Hippocampal formation (tissue), 2 donors: Measurements from ENCODE around the gene RAB8B.
"Not testable (repeated sequence)": the region's sequence is repeated elsewhere in the genome, so short reads cannot be mapped to it uniquely, and the experiment has no call there.

Experiments used
- DNase-seq, 2 donors: peaks; one replicate each; lab custom pipeline; 2025; lab: John Stamatoyannopoulos, UW

Gene RAB8B

DNA sequence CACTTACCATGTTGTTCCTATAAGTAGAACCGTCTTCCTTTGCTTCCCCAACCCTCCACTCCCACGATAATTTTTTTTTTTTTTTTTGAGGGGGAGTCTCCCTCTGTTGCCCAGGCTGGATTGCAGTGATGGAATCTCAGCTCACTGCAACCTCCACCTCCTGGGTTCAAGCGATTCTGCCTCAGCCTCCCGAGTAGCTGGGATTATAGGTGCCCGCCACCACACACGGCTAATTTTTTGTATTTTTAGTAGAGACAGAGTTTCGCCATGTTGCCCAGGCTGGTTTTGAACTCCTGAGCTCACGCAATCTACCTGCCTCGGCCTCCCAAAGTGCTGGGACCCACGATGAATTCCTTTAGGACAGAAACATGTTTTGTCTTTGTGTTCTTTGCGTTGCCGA is 19.4 kb downstream of the RAB8B start:
- DNase-seq: not testable (repeated sequence)

DNA sequence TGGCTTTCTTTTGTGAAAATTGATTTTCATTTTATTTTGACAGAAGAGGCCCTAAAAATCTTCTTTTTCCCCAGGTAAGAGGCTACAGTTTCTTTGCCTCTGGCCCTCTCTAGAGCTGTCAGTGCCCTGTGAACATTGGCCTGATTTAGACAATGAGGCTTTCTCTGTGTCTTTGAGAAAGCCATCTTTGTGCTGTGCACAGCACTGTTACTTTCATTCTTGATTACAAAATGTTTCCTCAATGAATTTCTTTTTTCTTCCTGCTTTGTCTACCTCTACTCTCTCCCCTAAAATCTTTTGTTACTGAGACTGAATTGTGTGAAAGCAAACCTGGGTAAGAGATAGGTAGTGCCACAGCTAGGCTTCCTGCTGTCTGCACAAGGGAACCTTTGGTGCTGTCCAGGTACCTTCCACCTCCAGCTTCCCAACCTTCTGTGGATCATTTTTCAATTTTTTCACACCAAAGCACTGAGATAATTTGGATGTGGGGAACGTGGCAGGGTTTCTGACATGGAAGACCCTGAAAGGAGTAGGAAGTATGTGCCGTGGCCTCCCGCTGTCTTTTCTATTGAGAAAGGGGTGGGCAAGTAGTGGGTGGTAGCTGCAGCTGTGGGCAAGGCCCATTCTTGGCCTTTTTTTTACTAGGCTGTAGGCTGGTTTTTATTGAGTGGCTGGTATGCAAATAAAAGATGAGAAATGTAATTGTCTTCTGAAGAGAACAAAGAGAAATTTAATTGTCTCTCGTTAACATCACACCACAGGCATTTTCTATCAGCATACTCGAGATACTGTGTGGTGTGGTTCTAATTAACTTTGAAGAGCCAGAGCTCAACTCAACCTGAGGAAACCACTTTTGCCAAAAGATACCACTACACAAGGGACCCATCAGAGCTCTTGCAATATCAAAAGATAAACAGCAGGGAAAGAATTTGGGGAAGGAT is 21.0 kb downstream of the RAB8B start:
- peak; percentile 29 to 82 for DNase-seq

DNA sequence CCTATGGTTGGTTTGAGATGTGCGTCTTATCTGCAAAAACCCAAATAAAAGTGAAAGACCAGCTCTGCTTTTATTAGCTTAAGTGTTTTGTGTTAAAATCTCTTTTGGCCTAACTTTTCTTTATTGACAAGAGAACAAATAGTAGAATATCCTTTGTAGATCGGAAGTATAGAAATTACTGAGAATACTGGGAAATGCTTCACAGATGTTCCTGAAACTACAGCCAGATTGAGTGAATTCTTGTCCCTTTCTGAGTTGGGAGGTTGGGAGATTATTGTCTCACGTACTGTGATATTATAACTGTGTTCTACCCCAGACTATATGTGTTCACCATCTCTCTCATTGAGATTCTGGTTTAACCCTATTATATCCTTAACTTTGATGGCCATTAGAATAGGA is 21.7 kb downstream of the RAB8B start:
- no peak for DNase-seq

DNA sequence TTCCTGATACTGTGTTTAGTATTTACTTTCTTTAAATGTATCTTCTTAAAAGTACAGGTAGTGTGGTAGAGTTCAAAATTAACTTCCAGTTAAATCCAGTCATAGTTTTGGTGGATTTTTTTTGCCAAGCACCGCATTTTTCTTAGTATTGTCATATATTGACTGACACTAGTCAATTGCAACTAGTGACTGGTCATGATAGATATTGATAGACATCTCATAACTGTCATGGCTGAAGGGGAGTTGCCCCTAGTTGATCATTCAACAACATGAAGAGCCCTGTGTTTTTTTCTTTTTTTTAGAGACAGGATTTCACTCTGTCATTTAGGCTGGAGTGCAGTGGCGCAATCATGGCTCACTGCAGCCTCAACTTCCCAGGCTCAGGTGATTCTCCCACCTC is 22.1 kb downstream of the RAB8B start:
- no peak for DNase-seq

DNA sequence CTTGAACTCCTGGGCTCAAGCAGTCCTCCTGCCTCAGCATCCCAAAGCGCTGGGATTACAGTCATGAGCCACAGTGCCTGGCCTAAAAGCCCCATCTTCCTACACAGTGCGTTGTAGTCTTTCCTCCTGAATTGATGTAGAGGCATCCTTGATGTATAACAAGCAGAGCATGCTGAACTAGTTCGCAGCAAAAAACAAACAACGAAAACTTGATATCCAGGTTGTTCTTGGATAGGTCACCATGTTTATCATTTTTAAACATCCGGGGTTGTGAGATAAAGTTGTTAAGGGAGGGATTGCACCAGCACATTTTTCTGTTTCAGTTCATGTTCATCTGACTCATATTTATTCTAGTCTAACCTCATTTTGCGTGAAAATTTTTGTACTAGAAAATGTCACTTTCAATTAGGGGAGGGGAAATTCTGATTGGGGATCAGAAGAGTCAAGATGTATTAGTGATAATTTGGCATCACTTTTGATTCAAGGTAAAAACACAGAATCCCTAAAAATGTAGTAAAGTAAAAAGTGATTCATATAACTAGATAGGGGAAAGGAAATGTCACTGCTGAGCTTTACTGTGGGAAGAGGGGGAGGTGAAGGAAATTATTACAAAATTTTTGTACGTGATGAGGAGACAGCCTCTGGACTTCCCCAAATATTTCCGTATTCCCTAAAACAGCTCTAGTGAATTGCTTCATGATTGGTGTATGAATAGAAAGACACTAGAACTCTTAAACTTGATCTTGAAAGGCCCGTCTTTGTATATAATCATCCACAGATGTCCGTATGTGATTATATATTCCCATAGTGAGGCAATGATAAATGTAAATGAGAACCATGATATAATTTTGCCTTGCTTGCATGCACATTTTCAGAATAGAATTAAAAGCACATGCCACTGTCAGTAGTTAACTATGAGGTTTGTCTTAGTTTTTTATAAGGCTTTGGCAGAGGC is 22.9 kb downstream of the RAB8B start:
- no peak for DNase-seq

DNA sequence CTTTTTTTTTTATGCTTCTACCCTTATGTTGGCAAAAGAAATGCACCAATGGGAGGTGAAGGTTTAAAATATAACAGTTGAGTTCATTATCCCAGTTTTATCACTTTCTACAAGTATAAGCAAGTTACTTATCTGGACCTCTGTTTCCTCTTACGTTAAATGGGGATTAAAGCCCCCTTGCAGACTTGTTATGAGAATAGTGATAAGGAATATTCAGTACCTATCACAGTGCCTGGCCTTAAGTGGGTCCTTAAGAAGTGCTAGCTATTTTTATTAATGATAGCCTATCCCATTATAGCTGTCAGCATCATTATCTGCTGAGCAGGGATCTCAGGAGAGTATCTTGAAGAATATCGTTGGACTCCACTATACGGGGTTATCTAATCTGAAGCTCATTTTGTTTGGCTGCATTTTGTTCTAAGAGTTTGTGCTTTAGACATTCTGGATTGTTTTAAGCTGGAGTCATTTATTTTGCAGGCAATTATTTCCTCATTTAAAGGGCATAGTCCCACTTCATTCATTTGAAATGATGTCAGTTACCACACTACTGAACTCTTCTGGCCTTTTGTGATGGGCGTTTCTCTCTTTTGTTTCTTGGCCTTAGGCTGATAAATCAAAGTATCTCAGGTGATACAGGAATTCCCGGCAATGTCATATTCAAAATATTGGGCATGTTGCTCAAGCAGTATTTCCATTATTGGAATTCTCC is 28.8 kb downstream of the RAB8B start:
- no peak for DNase-seq

DNA sequence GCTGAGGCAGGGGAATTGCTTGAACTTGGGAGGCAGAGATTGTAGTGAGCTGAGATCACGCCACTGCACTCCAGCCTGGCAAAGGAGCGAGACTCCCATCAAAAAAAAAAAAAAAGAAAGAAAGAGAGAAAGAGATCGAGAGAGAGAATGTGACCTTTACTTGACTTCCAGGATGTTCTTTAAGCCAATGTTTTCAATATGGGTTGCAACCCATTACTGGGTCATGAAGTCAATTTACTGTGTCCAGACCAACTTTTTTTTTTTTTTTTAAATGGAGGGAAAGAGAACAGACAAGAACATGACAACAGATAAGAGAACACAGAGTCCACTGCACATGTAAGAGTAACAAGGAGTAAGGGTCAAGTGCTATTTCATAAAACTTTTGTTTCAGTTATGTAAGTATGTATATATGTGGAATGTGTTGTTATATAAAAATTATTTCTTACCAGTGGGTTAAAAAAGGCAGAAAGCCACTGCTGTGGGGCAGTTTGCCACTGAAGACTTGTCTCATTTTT is 29.8 kb downstream of the RAB8B start:
- no peak for DNase-seq

DNA sequence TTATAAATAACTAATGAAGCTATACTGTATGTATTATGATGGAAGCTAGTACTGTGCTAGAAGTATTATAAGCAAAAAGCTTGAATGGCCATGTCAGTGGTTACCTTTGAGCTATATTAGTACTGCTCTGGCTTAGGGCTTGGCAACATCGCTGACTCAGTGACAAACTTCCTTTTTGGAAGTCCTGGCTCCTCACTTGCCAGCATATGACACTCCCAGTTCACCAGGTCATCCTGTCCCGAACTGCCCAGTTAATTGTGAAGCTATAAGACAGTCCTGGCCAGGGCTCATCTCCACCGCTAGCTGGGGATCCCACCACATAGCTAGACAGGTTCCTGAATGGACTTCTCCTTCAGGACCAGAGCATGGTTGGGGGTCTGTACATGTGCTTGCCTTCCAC is 31.9 kb downstream of the RAB8B start:
- DNase-seq: no peak

DNA sequence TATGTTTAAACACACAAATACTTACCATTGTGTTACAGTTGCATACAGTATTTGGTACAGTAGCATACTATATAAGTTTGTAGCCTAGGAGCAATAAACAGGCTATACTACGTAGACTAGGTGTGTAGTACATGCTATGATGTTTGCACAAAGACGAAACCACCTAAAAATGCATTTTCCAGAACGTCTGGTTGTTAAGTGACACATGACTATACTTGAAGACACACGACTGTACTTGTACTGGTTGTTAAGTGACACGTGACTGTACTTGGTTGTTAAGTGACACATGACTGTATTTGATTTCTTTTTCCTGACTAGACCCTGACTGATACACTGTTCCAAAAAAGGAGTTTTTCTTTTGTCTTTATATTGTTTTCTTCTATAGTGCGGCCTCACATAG is 34.1 kb downstream of the RAB8B start:
- no peak for DNase-seq

DNA sequence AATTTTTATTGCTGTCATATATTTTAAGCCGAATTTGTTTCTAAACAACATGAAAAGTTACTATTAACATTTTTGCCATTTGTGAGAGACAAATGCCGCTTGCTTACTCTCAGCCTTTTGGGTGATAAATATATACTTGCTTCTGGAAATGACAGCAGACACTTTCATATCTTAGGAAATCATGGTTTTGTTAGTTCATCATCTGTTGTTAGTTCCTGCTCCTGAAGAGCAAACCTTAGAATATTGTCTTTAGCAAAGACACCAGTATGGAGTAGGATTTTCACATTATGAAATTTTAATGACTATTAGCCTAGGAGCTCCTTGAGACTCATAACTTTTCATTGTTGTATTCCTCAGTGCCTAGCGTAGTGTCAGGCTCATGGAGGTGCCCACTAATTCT is 36.0 kb downstream of the RAB8B start:
- no peak for DNase-seq

DNA sequence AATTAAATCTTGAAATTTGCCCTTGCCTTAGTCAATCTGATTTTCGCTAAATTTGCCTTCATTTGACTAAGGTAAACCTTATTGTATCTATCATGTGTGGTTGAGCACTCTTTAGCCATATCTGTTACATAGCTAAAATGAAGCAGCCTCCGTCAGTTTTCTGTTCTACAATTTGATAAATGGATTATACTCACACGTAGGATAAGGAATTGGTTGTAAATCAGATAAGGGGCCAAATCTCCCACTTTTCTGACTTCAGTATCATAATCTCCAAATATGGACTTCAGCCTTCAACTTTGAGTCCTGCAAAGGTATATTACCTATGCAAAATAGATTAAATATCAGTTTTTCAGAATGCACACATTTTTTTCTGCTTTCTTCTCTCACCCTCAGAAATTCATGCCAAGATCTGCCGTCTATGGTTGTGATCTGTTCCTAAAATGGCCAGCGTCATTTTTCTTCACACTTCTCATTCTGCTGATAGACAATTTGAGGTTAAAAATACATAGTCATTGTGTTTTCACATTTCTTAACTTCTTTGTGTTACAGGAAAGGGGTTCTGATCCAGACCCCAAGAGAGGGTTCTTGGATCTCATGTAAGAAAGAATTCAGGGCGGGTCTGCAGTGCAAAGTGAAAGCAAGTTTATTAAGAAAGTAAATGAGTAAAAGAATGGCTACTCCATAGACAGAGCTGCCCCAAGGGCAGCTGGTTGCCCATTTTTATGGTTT is 36.9 kb downstream of the RAB8B start:
- no peak for DNase-seq

DNA sequence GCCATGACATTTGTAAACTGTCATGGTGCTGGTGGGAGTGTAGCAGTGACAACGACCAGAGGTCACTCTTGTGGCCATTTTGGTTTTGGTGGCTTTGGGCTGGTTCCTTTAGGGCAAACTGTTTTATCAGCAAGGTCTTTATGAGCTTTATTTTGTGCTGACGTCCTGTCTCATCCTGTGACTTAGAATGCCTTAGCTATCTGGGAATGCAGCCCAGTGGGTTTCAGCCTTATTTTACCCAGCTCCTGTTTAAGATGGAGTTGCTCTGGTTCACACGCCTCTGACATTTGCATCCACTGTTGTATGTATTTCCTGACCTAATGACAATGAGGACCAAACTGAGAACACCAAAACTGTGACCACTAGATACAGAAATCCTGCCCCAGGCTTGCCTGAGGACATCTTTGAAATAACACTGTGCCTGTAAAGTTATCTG is 37.6 kb downstream of the RAB8B start:
- no peak for DNase-seq

DNA sequence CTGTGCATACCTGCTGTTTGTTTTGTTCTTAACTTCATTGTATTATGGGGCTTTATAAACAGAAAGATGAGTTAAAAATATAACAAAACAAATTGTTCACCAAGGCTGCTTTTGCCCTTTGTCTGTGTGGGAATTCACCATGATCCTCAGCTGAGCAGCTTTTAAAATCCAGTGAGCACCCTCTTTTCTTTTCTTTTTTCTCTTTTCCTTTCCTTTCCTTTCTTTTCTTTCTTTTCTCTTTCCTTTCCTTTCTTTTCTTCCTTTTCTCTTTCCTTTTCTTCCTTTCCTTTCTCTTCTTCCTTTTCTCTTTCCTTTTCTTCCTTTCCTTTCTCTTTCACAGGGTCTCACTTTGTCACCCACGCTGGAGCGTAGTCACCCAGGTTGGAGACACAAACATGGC is 38.3 kb downstream of the RAB8B start:
- no peak for DNase-seq

DNA sequence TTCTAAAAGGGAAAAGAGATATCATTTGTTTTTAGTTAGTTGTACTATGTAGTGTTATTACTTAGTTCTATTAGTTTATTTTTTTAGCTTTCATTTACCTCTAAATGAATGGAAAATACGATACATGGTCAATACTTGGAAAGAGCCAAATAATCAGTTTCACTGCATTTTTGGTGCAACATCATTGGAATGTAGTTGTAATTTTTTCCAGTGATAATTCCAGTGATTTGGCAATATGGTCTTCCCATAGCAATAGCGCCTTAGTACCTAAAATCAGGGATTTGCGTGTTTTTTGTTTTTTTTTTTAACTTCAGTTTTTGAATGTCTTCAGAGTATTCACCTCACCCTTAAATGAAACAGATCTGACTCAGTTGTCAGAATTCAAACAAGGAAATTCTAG is 41.8 kb downstream of the RAB8B start:
- DNase-seq: no peak

DNA sequence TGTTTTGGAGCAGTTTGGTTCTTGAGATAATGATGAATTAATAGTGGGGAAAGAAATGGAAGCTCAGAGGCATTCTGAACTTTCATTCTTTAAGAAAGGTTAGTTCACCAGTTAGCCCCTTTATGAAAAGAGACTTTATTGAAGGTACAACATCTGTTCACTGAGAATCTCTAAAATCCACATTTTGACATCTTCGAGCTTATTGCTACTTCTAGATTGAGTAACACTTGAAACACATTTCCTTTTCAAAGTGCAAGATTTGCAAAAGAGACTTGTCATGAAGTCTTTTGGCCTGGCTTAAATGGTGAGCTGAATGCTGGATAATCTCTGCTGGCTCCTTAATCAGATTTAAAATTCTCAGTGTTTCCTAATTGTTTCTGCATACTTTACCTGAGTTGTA is 42.3 kb downstream of the RAB8B start:
- no peak for DNase-seq

DNA sequence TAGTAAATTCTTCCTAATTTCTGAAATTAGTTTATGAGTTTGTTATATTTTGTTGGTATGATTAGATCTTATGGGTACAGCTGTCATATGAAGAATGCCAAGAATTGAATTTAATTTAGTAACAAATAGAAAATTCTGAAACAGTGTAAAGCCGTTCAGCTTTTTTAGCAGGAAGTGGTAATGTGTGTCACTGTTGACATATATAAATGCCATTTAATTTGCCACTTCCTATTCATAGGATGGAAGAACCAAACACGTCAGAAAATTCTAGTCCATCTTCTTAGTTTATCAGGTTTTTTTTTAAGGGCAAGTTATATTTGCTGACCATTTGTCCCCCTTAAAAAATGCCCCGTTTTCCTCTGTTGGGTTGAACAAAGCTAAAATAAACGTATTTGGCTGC is 43.0 kb downstream of the RAB8B start:
- DNase-seq: no peak

DNA sequence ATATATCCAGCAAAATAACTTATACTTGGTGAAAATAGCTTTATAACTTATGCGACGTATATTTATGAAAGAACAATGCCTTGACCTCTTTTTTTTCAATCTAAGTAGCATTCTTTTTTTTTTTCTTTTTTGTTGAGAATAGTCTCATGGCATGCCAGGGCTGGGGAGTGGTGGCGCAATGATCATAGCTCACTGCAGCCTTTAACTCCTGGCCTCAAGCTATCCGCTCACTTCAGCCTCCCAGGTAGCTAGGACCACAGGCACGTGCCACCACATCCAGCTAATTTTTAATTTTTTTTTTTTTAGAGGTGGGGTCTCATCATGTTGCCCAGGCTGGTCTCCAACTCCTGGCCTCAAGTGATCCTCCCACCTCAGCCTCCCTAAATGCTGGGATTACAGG is 43.5 kb downstream of the RAB8B start:
- no peak for DNase-seq

DNA sequence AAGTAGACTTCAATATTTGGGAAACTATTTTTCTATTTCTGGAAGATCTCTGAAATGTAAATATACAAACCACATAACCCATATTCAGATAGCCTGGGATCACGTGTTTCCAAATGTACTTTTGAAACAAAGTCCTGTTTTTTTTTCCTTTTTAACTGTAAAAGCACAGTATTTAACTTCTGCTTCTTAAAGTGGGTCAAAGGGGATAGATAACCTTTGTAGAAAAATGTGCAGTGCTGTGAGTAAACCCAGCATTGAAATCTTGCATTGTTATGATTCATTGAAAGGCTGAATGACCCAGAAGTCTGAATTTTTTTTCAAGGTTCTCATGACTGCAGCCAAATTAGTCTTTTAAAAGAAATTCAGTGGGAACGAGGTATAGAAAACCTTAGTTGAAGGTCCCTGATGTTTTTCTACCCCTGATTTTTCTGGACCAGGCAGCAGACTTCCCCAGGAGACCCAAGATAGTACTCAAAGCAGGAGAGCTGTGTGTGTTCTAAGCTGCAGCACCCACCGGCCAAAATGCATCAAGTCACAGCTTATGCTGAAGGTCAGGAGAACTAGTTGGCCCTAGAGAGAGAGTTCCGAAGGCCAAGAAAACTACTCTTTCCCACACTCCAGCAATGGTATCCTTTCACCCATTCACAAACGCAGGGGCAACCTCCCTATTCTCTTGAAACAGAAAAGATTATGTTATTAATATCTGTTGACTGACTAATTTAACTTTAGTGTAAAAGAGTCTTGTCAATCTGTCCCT is 44.4 kb downstream of the RAB8B start:
- DNase-seq: no peak

DNA sequence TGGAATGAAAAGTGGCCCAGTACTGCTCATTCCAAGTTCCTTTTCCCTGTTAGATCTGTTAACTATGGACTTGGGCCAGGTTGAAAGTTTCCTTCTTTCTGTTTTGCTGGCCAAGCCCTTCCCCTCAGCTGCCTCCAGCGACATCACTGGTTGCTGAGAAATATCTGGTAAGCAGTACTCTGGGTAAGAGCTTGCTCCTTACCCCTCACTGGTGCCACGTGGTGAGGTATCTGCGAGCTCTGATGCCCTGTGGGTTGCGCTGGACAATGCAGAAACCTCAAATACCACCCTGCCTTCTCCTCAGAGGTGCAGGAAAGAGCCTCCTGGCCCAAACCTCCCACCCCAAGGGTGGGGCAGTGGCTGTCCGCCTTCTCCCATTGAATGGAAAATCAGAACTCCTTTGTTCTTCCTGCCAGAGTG is 45.1 kb downstream of the RAB8B start:
- DNase-seq: peak in 1 of 2 donors; percentile 4

DNA sequence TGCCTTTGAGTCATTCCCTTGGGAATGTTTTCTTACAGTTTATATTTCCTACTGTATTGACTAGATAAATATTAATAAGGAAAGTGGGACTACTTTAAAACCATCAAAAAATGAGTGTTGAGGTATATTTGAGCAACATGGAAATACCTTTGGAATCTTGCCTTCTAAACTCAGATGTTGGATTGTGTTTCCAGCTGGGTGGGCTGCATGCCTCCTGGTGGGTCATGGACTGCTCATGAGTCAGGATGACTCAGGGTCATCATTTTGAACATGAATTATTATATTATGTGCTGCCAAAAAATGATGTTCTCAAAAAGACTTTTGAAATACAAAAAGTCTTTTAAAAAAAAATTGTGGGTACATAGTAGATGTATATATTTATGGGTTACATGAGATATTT is 46.9 kb downstream of the RAB8B start:
- no peak for DNase-seq
